OCI-LY3 (cell line): Measurements from ENCODE around the gene ZNF433.
"Not testable (repeated sequence)": the region's sequence is repeated elsewhere in the genome, so short reads cannot be mapped to it uniquely, and the experiment has no call there.

Experiments
- CTCF ChIP-seq: fragments of 200-600, 300-600 bp; sonication (generic); IDR thresholded peaks from 2 replicates; pipeline ENCODE4 v1.5.1; 2014; ENCODE audit warnings: antibody characterized with exemption, low read length, low read depth
- EZH2phosphoT487 ChIP-seq: fragments of 200-600 bp; shearing (Covaris generic); IDR thresholded peaks from 2 replicates; pipeline ENCODE4 v1.6.1; 2018; ENCODE audit warnings: antibody characterized with exemption, mixed run types, low read depth

GRCh38 chr19:12083336-12083735 lies 47.9 kb upstream of the ZNF433 start:
- not testable (repeated sequence) for TF ChIP-seq CTCF, EZH2phosphoT487
